PFSK-1 (cell line): Measurements from ENCODE around the gene TRAK1.

Experiments
- FOXP2 ChIP-seq: optimal IDR thresholded peaks from 2 replicates; pipeline ENCODE3; 2011; ENCODE audit warnings: borderline replicate concordance, control low read depth, inconsistent platforms; ENCODE audit not compliant: insufficient read depth; ENCODE audit errors: extremely low read length, extremely low read depth
- POLR2AphosphoS5 ChIP-seq: IDR thresholded peaks from 2 replicates; pipeline ENCODE4 v1.6.1; 2012; ENCODE audit warnings: low read depth, mild to moderate bottlenecking, control low read depth, low read length, moderate library complexity
- SIN3A ChIP-seq: IDR thresholded peaks from 2 replicates; pipeline ENCODE4 v1.6.1; 2012; ENCODE audit warnings: mild to moderate bottlenecking, low read length, moderate library complexity, borderline replicate concordance; ENCODE audit not compliant: insufficient read depth
- TAF1 ChIP-seq: IDR thresholded peaks from 2 replicates; pipeline ENCODE4 v1.6.1; 2012; ENCODE audit warnings: low read length, control low read depth, borderline replicate concordance; ENCODE audit not compliant: insufficient read depth
- TF ChIP-seq, protein P1 (sequence below), 2 experiments: IDR thresholded peaks; 2 replicates each; pipeline versions ENCODE4 v1.6.1 to v1.8.0; 2011 to 2012; ENCODE audit warnings: low read depth in 2 of 2, low read length in 2 of 2, control low read depth in 1 of 2, inconsistent platforms in 1 of 2, mild to moderate bottlenecking in 1 of 2, moderate library complexity in 1 of 2; ENCODE audit not compliant: insufficient read depth in 1 of 2

The TRAK1 gene

DNA sequence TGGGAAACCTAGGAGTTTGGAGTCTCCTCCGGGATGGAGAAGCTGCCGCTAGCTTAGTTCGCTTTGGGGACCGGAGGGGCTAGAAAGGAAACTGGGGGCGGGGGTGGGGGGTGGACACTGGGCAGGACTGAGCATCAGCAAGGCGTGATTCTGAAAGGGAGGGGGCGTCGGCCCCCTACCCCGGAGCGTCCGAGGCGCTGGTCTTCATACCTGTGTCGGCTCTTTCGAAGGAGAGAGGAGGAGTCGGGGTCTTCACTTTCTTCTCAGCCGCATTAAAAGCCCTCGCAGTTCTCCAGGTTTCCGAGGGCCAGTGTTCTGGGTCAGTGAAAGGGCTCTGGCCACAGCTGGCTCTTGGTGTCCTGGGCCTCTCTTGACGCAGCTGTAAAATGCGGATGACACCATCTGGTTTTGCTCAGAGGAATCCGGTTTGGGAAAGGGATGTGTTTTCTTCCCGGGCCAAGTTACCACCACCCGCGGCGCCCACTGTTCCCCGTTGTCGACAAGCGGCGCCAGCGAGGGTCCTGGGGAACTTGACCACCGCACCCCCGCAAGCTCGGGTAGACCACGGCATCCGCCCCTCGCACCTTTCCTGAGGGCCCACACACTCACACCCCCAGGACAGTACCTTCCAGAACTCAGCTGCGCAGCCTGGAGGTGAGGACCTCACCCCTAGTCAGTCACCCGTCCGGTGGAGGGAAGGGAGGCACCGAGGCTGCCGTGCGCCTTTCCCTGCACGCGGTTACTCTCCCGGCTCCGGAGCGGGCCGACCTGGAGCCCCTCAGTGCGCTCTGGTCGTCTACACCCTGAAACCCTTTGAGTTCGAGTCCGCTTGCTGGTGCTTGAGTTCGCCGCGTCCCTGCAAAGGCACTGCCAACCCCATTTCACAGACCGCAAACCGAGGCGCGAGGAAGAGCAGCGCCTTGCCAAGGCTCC is 174.2 kb downstream of the TRAK1 start:
- TF ChIP-seq TAF1, result no peak
- TF ChIP-seq FOXP2, result no peak
- no peak for TF ChIP-seq SIN3A
- TF ChIP-seq, protein P1, sequence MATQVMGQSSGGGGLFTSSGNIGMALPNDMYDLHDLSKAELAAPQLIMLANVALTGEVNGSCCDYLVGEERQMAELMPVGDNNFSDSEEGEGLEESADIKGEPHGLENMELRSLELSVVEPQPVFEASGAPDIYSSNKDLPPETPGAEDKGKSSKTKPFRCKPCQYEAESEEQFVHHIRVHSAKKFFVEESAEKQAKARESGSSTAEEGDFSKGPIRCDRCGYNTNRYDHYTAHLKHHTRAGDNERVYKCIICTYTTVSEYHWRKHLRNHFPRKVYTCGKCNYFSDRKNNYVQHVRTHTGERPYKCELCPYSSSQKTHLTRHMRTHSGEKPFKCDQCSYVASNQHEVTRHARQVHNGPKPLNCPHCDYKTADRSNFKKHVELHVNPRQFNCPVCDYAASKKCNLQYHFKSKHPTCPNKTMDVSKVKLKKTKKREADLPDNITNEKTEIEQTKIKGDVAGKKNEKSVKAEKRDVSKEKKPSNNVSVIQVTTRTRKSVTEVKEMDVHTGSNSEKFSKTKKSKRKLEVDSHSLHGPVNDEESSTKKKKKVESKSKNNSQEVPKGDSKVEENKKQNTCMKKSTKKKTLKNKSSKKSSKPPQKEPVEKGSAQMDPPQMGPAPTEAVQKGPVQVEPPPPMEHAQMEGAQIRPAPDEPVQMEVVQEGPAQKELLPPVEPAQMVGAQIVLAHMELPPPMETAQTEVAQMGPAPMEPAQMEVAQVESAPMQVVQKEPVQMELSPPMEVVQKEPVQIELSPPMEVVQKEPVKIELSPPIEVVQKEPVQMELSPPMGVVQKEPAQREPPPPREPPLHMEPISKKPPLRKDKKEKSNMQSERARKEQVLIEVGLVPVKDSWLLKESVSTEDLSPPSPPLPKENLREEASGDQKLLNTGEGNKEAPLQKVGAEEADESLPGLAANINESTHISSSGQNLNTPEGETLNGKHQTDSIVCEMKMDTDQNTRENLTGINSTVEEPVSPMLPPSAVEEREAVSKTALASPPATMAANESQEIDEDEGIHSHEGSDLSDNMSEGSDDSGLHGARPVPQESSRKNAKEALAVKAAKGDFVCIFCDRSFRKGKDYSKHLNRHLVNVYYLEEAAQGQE (IDR thresholded peaks at IDR 0.05; ENCODE audit: insufficient read depth in 1 of 2, low read depth in 2 of 2, low read length in 2 of 2), result no peak
- no peak for TF ChIP-seq POLR2AphosphoS5

DNA sequence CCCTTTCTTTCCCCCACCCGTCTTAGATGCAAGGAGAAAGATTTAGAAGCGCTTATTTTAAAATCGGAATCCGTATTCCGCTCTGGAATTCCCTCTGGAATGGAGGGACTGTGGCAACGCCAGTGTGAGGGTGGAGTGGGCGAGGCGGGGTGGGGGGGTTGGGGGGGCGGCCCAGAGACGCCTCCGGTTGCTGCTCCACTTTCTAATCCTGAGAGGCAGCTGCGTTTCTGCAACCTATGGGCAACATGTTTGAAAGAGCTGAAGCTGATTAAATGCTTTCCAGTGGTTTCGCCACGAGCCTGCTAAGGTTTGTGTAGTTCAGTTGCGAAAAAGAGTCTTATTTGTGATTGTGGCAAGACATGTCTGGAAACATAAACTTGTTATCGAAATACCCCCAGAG is 174.9 kb downstream of the TRAK1 start, which contains the start of gene CCK:
Gene CCK (minus strand): TSS at position 101 of the 400 bp plus-strand sequence. CDS start 2,555 bp downstream, outside the sequence.
- TF ChIP-seq TAF1 (no peak), POLR2AphosphoS5 (no peak), SIN3A (no peak)
- TF ChIP-seq, protein P1 (IDR thresholded peaks at IDR 0.05; ENCODE audit: insufficient read depth in 1 of 2, low read depth in 2 of 2, low read length in 2 of 2), result no peak

DNA sequence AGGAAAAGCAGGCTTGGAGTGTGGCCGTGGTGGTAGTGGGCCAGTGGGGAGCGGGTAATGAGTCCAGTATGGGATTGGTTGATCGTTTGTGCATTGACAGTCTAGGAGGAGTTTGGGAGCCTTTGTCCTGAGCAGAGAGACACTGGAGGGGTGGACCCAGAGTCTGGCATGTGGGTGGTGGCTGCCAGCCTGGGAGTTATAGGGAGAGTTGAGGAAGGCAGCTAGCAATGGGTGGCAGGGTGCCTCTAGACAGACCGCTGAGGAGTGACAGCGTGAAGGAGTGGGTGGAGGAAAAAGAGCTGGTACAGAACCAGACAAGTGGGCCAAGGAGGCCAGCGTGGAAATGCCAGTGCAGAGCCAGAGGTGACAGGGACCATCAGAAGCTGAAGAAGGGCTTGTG is 176.7 kb downstream of the TRAK1 start:
- TF ChIP-seq FOXP2 (no peak), SIN3A (no peak), TAF1 (no peak), POLR2AphosphoS5 (no peak)
- TF ChIP-seq, protein P1 (IDR thresholded peaks at IDR 0.05; ENCODE audit: insufficient read depth in 1 of 2, low read depth in 2 of 2, low read length in 2 of 2), result no peak

DNA sequence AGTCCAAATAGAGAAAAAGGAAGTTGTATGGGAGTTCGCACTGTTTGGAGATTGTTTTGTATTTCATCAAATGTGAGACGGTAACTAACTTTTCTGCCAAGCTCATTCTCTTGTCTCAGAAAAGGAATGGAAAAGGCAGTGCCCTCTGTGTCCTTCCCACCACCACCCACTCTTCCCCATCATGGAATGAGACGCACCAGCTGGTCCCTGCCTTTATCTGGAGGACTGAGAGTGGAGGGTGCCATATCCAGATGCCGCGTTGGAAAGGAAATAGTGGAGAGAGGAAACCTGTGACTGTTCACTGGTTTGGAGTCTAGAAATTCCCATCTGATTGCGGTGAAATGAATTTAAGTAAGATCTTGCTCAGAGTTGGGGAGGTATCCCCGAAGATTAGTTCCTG is 178.5 kb downstream of the TRAK1 start:
- TF ChIP-seq TAF1, result no peak
- TF ChIP-seq POLR2AphosphoS5, result no peak
- no peak for TF ChIP-seq FOXP2
- TF ChIP-seq SIN3A, result no peak
- TF ChIP-seq, protein P1 (IDR thresholded peaks at IDR 0.05; ENCODE audit: insufficient read depth in 1 of 2, low read depth in 2 of 2, low read length in 2 of 2), result no peak
